Measurements from ENCODE around the gene PLA2G12B.

The PLA2G12B gene

GRCh38 chr10:72980348-72980747 lies 25.7 kb upstream of the PLA2G12B start:
- peaks cover 3% of the 10 kb centered on the region for H3K27me3 ChIP-seq (replicated peaks; ENCODE audit: control insufficient read depth, insufficient read depth, low read length, poor library complexity, severe bottlenecking)
- no peak overlapping the region for H3K27ac ChIP-seq (ENCODE audit: insufficient read depth, low read length, poor library complexity, severe bottlenecking)
- DNase-seq, result no peak
- no peaks in the 10 kb centered on the region for H3K4me1 ChIP-seq (ENCODE audit: control insufficient read depth, insufficient read depth, low read length, poor library complexity, severe bottlenecking)
- no peaks in the 10 kb centered on the region for H3K36me3 ChIP-seq (ENCODE audit: control insufficient read depth, insufficient read depth, low read length)
- H3K9me3 ChIP-seq (ENCODE audit: control insufficient read depth, low read length), result peaks cover 18% of the 10 kb centered on the region
- H3K4me3 ChIP-seq (ENCODE audit: insufficient read depth, low read depth, low read length, poor library complexity, severe bottlenecking), result no peak overlapping the region

GRCh38 chr10:72979709-72980108 lies 25.1 kb upstream of the PLA2G12B start:
- no peak for DNase-seq
- Histone ChIP-seq H3K27me3 (replicated peaks; ENCODE audit: control insufficient read depth, insufficient read depth, low read length, poor library complexity, severe bottlenecking) (peaks cover 3% of the 10 kb centered on the region), H3K9me3 (ENCODE audit: control insufficient read depth, low read length) (peaks cover 18% of the 10 kb centered on the region), H3K36me3 (ENCODE audit: control insufficient read depth, insufficient read depth, low read length) (no peaks in the 10 kb centered on the region), H3K4me3 (ENCODE audit: insufficient read depth, low read depth, low read length, poor library complexity, severe bottlenecking) (no peak overlapping the region), H3K27ac (ENCODE audit: insufficient read depth, low read length, poor library complexity, severe bottlenecking) (no peak overlapping the region), H3K4me1 (ENCODE audit: control insufficient read depth, insufficient read depth, low read length, poor library complexity, severe bottlenecking) (no peaks in the 10 kb centered on the region)

GRCh38 chr10:72976886-72977285 lies 22.3 kb upstream of the PLA2G12B start:
- peaks cover 18% of the 10 kb centered on the region for H3K9me3 ChIP-seq (ENCODE audit: control insufficient read depth, low read length)
- H3K4me3 ChIP-seq (ENCODE audit: insufficient read depth, low read depth, low read length, poor library complexity, severe bottlenecking), result no peak overlapping the region
- no peaks in the 10 kb centered on the region for H3K4me1 ChIP-seq (ENCODE audit: control insufficient read depth, insufficient read depth, low read length, poor library complexity, severe bottlenecking)
- H3K36me3 ChIP-seq (ENCODE audit: control insufficient read depth, insufficient read depth, low read length), result no peaks in the 10 kb centered on the region
- H3K27me3 ChIP-seq (replicated peaks; ENCODE audit: control insufficient read depth, insufficient read depth, low read length, poor library complexity, severe bottlenecking), result no peaks in the 10 kb centered on the region
- no peak for DNase-seq
- no peak overlapping the region for H3K27ac ChIP-seq (ENCODE audit: insufficient read depth, low read length, poor library complexity, severe bottlenecking)

GRCh38 chr10:72956001-72956400 lies 1.4 kb upstream of the PLA2G12B start:
- no peak for DNase-seq
- Histone ChIP-seq H3K27ac (ENCODE audit: insufficient read depth, low read length, poor library complexity, severe bottlenecking) (no peak overlapping the region), H3K9me3 (ENCODE audit: control insufficient read depth, low read length) (no peaks in the 10 kb centered on the region)

GRCh38 chr10:72954230-72954595 lies 393 bp downstream of the PLA2G12B start:
- no peaks in the 10 kb centered on the region for H3K9me3 ChIP-seq (ENCODE audit: control insufficient read depth, low read length)
- no peaks in the 10 kb centered on the region for H3K36me3 ChIP-seq (ENCODE audit: control insufficient read depth, insufficient read depth, low read length)
- no peak overlapping the region for H3K4me3 ChIP-seq (ENCODE audit: insufficient read depth, low read depth, low read length, poor library complexity, severe bottlenecking)
- no peaks in the 10 kb centered on the region for H3K4me1 ChIP-seq (ENCODE audit: control insufficient read depth, insufficient read depth, low read length, poor library complexity, severe bottlenecking)
- H3K27me3 ChIP-seq (replicated peaks; ENCODE audit: control insufficient read depth, insufficient read depth, low read length, poor library complexity, severe bottlenecking), result peaks cover 4% of the 10 kb centered on the region
- H3K27ac ChIP-seq (ENCODE audit: insufficient read depth, low read length, poor library complexity, severe bottlenecking), result no peak overlapping the region
- DNase-seq, result no peak

More at GRCh38 chr10:72956001-72956400, 1.4 kb upstream of the PLA2G12B start:
- no peaks in the 10 kb centered on the region for H3K4me1 ChIP-seq (ENCODE audit: control insufficient read depth, insufficient read depth, low read length, poor library complexity, severe bottlenecking)
- H3K4me3 ChIP-seq (ENCODE audit: insufficient read depth, low read depth, low read length, poor library complexity, severe bottlenecking), result no peak overlapping the region
- H3K36me3 ChIP-seq (ENCODE audit: control insufficient read depth, insufficient read depth, low read length), result no peaks in the 10 kb centered on the region
- peaks cover 4% of the 10 kb centered on the region for H3K27me3 ChIP-seq (replicated peaks; ENCODE audit: control insufficient read depth, insufficient read depth, low read length, poor library complexity, severe bottlenecking)

GRCh38 chr10:72953687-72954086 lies 919 bp downstream of the PLA2G12B start:
- Histone ChIP-seq H3K4me1 (ENCODE audit: control insufficient read depth, insufficient read depth, low read length, poor library complexity, severe bottlenecking) (no peaks in the 10 kb centered on the region), H3K27me3 (replicated peaks; ENCODE audit: control insufficient read depth, insufficient read depth, low read length, poor library complexity, severe bottlenecking) (peaks cover 4% of the 10 kb centered on the region), H3K27ac (ENCODE audit: insufficient read depth, low read length, poor library complexity, severe bottlenecking) (no peak overlapping the region), H3K36me3 (ENCODE audit: control insufficient read depth, insufficient read depth, low read length) (no peaks in the 10 kb centered on the region), H3K9me3 (ENCODE audit: control insufficient read depth, low read length) (no peaks in the 10 kb centered on the region), H3K4me3 (ENCODE audit: insufficient read depth, low read depth, low read length, poor library complexity, severe bottlenecking) (no peak overlapping the region)
- no peak for DNase-seq

- H3K27ac ChIP-seq (ENCODE audit: insufficient read depth, low read length, poor library complexity, severe bottlenecking), result no peak overlapping the region
- no peaks in the 10 kb centered on the region for H3K9me3 ChIP-seq (ENCODE audit: control insufficient read depth, low read length)
- H3K27me3 ChIP-seq (replicated peaks; ENCODE audit: control insufficient read depth, insufficient read depth, low read length, poor library complexity, severe bottlenecking), result peaks cover 4% of the 10 kb centered on the region
- no peak overlapping the region for H3K4me3 ChIP-seq (ENCODE audit: insufficient read depth, low read depth, low read length, poor library complexity, severe bottlenecking)
- DNase-seq, result no peak
- no peaks in the 10 kb centered on the region for H3K36me3 ChIP-seq (ENCODE audit: control insufficient read depth, insufficient read depth, low read length)
- no peaks in the 10 kb centered on the region for H3K4me1 ChIP-seq (ENCODE audit: control insufficient read depth, insufficient read depth, low read length, poor library complexity, severe bottlenecking)
Observed at GRCh38 chr10:72952642-72953158, 1.9 kb downstream of the PLA2G12B start.

GRCh38 chr10:72952189-72952588 lies 2.4 kb downstream of the PLA2G12B start:
- Histone ChIP-seq H3K4me3 (ENCODE audit: insufficient read depth, low read depth, low read length, poor library complexity, severe bottlenecking) (no peak overlapping the region), H3K4me1 (ENCODE audit: control insufficient read depth, insufficient read depth, low read length, poor library complexity, severe bottlenecking) (no peaks in the 10 kb centered on the region), H3K9me3 (ENCODE audit: control insufficient read depth, low read length) (no peaks in the 10 kb centered on the region), H3K36me3 (ENCODE audit: control insufficient read depth, insufficient read depth, low read length) (no peaks in the 10 kb centered on the region), H3K27ac (ENCODE audit: insufficient read depth, low read length, poor library complexity, severe bottlenecking) (no peak overlapping the region), H3K27me3 (replicated peaks; ENCODE audit: control insufficient read depth, insufficient read depth, low read length, poor library complexity, severe bottlenecking) (peaks cover 4% of the 10 kb centered on the region)
- no peak for DNase-seq

GRCh38 chr10:72951760-72952159 lies 2.8 kb downstream of the PLA2G12B start:
- DNase-seq, result no peak
- H3K27ac ChIP-seq (ENCODE audit: insufficient read depth, low read length, poor library complexity, severe bottlenecking), result no peak overlapping the region
- H3K27me3 ChIP-seq (replicated peaks; ENCODE audit: control insufficient read depth, insufficient read depth, low read length, poor library complexity, severe bottlenecking), result peaks cover 4% of the 10 kb centered on the region
- H3K4me3 ChIP-seq (ENCODE audit: insufficient read depth, low read depth, low read length, poor library complexity, severe bottlenecking), result no peak overlapping the region
- no peaks in the 10 kb centered on the region for H3K4me1 ChIP-seq (ENCODE audit: control insufficient read depth, insufficient read depth, low read length, poor library complexity, severe bottlenecking)
- H3K36me3 ChIP-seq (ENCODE audit: control insufficient read depth, insufficient read depth, low read length), result no peaks in the 10 kb centered on the region
- no peaks in the 10 kb centered on the region for H3K9me3 ChIP-seq (ENCODE audit: control insufficient read depth, low read length)

- no peak overlapping the region for H3K27ac ChIP-seq (ENCODE audit: insufficient read depth, low read length, poor library complexity, severe bottlenecking)
- no peaks in the 10 kb centered on the region for H3K9me3 ChIP-seq (ENCODE audit: control insufficient read depth, low read length)
- no peaks in the 10 kb centered on the region for H3K4me1 ChIP-seq (ENCODE audit: control insufficient read depth, insufficient read depth, low read length, poor library complexity, severe bottlenecking)
- peaks cover 4% of the 10 kb centered on the region for H3K27me3 ChIP-seq (replicated peaks; ENCODE audit: control insufficient read depth, insufficient read depth, low read length, poor library complexity, severe bottlenecking)
- H3K36me3 ChIP-seq (ENCODE audit: control insufficient read depth, insufficient read depth, low read length), result no peaks in the 10 kb centered on the region
- DNase-seq, result no peak
- H3K4me3 ChIP-seq (ENCODE audit: insufficient read depth, low read depth, low read length, poor library complexity, severe bottlenecking), result no peak overlapping the region
Observed at GRCh38 chr10:72948762-72949161, 5.8 kb downstream of the PLA2G12B start.
